GM18858 (cell line): ENCODE data around the gene NR1H3.
A peak's percentile ranks its signal among the peaks of the same experiment; 100 is the strongest.

Experiments
- ATAC-seq: cut with Tn5 transposase; IDR thresholded peaks from one replicate; pipeline ENCODE4 v1.9.1; 2021; ENCODE audit not compliant: unreplicated experiment

Gene NR1H3

GRCh38 chr11:47243454-47243853 lies 14.3 kb upstream of the NR1H3 start:
- ATAC-seq = no peak

DNA sequence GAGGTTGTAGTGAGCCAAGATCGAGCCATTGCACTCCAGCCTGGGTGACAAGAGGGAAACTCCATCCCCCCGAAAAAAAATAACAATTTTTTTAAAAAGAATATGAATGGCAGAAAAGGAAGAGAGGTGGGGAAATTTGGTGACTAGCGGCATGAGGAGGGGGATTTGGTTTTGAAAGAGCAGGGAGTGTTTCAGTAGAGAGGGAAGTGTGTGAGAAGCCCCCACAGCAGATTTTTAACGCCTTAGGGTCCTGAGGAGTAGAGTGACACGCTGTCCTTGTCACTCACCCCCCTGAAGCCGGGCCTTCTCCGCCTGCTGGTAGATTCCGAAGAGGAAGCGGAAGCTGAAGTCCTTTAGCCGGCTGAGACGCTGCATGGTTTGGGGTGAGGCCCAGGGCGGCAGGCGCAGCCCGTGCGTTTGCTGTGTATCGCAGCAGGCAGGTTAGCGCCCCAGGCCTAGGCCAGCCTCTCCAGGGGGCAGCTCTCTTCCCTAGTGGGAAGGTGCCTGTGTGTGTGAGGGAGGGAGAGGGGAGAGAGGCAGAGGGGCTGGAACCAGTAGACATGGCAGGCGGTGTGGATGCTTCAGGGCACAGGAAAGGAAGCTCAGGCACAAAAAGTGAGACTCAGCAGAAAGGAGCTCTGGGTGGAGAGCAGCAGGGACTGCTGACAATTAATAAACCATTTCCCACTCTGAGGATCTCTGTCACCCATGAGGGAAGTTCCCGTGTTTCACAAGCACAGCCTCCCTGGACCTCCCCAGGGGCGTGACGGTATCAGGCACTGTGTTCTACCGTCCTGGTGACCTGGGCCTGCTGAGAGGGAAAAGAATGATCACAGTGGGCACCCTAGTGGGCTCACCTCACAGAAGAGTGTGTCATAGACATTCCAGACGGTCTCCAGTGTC lies 13.1 kb upstream of the NR1H3 start:
- no peak for ATAC-seq

DNA sequence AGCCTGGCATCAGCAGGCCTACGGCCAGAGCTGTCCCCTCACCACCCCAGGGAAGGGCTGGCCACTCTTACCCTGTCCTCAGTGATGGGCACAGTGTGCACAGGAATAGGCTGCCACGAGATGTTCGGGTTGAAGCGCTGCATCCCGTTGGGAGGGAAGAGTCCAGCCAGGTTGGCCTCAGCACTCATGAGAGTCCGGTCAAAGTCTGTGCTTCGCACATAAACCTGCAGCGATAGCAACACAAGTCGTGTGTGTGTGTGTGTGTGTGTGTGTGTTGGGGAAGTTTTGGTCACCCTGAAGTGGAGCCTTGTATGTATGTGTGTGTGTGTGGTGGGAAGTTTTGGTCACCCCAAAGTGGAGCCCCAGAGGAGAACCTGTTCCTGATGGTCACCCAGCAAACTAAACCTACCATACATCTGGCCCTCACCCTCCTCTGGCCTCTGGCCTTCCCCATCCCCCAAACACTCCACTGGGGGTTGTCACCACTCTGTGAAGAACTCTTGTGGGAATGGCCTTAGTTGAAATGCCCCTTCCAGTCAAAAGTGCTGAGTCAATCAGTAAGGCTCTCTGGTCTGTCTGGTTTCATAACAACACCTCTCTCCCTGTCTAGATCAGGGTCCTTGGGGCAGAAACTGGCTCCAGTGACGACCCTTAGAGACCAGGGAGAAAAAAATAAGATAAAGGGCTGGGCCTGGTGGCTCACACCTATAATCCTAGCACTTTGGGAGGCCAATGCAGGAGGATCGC lies 12.0 kb upstream of the NR1H3 start:
- no peak for ATAC-seq

DNA sequence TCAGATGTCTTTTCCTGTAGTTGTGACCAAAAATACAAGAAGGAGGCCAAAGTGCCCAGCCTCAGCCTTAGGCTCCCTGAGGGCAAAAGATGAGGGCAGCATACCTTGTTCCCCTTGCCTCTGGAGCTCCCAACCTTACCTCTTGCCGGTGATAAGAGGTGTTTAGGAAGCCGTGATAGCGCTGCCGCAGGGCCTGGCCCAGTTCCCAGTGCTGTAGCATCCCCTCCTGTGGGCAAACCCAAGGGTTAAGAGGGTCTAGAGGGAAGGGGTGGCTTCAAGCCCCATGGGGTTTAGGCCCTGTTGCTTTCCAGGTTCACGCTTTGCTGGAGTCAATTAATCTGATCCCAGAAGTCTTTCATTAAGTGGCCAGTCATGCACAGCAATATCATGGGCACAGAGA lies 10.3 kb upstream of the NR1H3 start:
- no peak for ATAC-seq

DNA sequence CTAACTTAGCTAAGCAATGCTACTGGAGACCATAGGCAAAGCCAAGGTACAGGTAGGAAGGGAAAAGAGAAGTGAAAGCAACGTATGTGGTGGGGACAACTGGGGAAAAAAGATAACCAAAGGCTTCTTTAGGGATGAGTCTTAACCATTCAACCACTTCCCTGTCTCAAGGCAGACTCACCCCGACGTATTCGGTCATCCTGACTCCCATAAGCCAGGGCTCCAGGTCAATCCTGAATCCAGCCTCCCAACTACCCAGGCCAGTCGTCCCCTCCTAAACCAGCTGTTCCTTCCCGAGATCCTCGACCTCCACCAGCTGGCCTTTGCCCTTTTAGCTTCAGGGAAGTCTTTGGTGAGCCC lies 9.5 kb upstream of the NR1H3 start:
- peak; percentile 18 for ATAC-seq

- peak; percentile 80 for ATAC-seq
These were observed 9.0 kb upstream of the NR1H3 start, which contains the start of gene ACP2 for GRCh38 chr11:47248664-47249377. ACP2 (minus strand) TSS chr11:47248814; CDS start chr11:47248789, 25 bp downstream.

GRCh38 chr11:47249378-47249715 lies 8.4 kb upstream of the NR1H3 start:
- no peak for ATAC-seq

DNA sequence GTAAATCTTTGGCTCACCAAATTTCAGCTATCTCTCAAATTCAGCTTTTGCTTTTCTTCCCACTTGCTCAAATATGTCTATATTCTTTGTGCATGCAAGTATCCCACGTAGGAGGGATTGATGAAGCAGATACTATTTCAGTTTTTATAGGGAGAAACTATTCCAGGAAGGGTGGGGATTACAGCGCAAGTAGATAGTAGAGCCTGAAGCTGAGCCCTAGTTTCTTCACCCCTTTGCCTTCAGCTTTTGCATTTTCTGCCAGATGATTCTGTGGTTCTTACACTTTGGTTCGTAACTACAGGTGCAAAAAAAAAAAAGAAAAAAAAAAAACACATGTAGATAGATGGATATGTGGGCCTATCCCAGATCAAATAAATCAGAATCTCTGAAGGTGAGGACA lies 6.0 kb upstream of the NR1H3 start:
- ATAC-seq = no peak

GRCh38 chr11:47253660-47254059 lies 4.1 kb upstream of the NR1H3 start:
- ATAC-seq = no peak

- ATAC-seq = no peak
These were observed 3.4 kb upstream of the NR1H3 start for GRCh38 chr11:47254386-47254785.

GRCh38 chr11:47256374-47256773 lies 1.4 kb upstream of the NR1H3 start:
- no peak for ATAC-seq

DNA sequence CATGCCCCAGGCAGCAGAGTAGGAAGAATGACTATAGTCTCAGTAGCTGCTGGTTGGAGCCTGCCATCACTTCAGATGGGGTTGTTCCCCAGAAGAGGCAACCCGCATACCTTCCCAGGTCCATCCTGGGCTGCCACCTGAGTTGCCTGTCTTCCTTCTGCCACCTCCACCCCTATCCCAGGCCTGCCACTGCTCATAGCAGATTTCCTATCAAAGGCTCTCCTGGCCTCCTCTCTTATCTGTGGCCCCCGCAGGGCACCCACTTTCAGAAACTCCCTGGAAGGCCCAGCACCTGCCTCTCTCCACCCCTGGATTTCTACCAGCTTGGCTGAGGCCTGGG lies 649 bp upstream of the NR1H3 start:
- ATAC-seq = no peak

DNA sequence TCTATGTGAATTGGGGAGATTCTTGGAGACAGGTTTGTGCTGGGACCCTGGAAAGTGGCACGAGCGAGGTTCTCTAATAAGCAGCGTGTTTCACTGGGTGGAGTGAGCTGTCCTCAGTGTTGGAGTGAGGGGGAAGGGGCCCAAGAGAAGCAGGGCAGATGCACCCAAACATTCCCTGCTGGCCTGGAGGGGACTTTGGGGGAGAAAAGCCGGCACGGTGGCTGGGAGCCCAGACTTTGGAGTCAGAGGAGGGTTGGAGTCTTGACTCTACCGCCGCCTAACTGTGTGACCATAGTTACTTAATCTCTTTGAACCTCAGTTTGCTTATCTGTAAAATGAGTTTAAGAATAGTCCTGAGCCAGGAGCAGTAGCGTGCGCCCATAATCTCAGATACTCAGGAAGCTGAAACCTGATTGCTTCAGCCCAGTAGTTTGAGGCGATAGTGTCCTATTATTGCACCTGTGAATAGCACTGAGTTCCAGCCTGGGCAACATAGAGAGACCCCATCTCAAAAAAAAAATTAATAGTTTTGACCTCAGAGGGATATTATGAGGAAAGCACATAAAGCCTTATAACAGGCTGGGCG lies 614 bp downstream of the NR1H3 start:
- no peak for ATAC-seq

GRCh38 chr11:47259232-47259977 lies 1.6 kb downstream of the NR1H3 start:
- no peak for ATAC-seq

- ATAC-seq = no peak
These were observed 2.6 kb downstream of the NR1H3 start for GRCh38 chr11:47260366-47260765.

- ATAC-seq = no peak
These were observed 3.5 kb downstream of the NR1H3 start for GRCh38 chr11:47261291-47261800.

GRCh38 chr11:47264119-47264518 lies 6.3 kb downstream of the NR1H3 start:
- ATAC-seq = no peak

GRCh38 chr11:47264521-47264920 lies 6.7 kb downstream of the NR1H3 start:
- ATAC-seq = no peak

DNA sequence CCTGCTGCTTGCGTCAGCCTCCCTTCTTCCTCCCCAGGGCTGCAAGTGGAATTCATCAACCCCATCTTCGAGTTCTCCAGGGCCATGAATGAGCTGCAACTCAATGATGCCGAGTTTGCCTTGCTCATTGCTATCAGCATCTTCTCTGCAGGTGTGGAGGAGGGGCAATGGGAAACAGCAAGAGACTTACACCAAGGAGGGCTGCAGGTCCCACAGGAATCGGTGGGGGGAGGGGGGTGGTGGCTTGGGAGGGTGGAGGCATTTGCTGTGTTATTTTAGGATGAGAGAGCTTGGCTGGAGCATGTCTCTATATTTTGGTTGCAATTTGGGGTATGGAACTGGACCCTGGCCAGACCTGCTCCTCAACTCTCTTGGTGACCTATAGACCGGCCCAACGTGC lies 10.1 kb downstream of the NR1H3 start:
- ATAC-seq = no peak

- no peak for ATAC-seq
These were observed 10.7 kb downstream of the NR1H3 start for GRCh38 chr11:47268448-47269001.
